Fibroblast of upper back skin (primary cell): Measurements from ENCODE around the gene SORCS3.
"Not testable (repeated sequence)": the region's sequence is repeated elsewhere in the genome, so short reads cannot be mapped to it uniquely, and the experiment has no call there.

Source experiments
- DNase-seq: peaks from one replicate; pipeline ENCODE4 v3.0.0-alpha.2; 2013

Gene SORCS3

GRCh38 chr10:104690959-104691358, 49.9 kb downstream of the SORCS3 start:
- DNase-seq: no peak

DNA sequence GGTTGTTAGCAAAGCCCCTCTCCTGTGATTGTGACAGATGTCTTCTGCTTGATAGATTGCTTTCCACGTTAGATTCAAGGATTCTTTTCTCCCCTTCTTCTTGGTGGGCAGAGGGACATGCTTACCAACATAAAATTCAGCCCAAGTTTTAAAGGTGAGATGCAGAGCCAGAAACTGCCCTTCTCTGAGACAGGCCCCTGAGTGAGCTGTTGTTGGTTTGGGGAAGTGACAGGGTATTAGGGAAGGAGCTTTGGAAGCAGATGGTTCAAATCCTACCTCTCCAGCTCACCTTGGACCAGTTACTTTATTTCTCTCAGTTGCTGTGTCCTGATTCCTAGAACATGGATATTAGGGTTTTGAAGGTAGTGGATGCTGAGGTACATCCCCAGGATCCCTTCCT, 53.0 kb downstream of the SORCS3 start:
- no peak for DNase-seq

GRCh38 chr10:104703262-104703661, 62.2 kb downstream of the SORCS3 start:
- DNase-seq: not testable (repeated sequence)

DNA sequence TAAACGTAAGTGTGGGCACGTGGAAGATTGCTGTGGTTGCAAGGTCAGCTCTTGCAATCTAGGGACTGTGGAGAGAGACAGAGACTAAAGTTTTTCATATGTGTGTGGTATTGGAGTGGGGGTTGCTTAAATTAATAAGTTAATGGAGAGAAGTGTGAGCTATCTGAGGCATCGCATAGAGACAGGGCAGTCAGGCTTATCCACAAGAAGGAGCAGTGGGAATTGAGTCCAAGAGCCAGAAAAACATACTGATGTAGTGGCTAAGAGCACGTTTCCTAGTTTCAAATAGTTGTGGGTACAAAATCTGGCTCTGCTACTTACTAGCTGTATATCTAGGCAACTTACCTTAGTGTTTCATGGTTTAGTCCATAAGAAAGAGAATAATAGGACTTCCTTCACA, 65.8 kb downstream of the SORCS3 start:
- DNase-seq: no peak

DNA sequence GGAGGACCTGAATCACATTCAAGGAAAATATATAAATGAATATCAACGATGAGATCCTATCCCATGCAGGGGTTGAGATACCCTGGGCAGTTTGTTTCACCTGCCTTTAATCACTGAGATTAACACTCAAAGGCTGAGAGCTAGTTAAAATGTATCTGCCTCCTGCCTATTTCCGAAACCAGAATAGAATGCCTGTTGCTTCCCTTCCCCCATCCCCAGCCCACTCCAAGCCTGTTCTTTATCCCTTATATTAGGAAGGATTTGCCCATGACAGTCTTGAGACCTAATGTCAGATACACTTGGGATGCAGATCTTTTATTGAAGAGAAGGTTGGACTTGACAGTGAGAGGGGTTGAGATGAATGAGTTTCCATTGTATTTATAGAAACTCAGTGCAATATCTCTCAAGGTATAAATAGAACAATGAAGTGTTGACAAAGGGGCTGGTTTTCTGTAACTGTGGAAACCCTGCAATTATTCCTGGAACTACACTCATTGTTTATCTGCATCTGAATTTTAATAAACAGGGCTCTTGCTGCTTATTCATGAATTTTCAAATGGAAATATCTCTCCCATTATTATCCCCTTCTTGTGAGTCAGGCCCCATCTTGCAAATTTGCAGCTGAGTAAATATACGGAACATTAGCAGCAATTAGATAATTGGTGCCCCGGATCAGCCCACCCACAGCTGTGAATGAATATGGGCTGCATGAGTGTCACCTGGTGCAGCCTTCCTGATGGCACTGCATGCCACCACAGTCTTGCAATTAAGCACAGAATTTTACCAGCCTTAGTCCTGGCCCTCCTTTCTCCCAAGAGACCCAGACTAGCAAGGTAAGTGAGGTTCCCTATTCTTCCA, 66.7 kb downstream of the SORCS3 start:
- no peak for DNase-seq

GRCh38 chr10:104711302-104711721, 70.2 kb downstream of the SORCS3 start:
- DNase-seq: no peak

DNA sequence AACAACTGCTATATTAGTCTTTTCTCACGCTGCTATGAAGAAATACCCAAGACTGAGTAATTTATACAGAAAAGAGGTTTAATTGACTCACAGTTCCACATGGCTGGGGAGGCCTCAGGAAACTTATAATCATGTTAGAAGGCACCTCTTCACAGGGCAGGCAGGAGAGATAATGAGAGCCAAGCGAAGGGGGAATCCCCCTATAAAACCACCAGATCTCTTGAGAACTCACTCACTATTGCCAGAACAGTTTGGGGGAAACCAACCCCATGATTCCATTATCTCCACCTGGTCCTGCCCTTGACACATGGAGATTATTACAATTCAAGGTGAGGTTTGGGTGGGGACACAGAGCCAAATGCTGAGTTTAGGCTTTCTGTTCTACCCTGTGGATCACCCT, 89.5 kb downstream of the SORCS3 start:
- not testable (repeated sequence) for DNase-seq

- no peak for DNase-seq
Observed at GRCh38 chr10:104731192-104731591, 90.1 kb downstream of the SORCS3 start.

GRCh38 chr10:104732222-104732621, 91.1 kb downstream of the SORCS3 start:
- no peak for DNase-seq

GRCh38 chr10:104734433-104734832, 93.3 kb downstream of the SORCS3 start:
- no peak for DNase-seq

DNA sequence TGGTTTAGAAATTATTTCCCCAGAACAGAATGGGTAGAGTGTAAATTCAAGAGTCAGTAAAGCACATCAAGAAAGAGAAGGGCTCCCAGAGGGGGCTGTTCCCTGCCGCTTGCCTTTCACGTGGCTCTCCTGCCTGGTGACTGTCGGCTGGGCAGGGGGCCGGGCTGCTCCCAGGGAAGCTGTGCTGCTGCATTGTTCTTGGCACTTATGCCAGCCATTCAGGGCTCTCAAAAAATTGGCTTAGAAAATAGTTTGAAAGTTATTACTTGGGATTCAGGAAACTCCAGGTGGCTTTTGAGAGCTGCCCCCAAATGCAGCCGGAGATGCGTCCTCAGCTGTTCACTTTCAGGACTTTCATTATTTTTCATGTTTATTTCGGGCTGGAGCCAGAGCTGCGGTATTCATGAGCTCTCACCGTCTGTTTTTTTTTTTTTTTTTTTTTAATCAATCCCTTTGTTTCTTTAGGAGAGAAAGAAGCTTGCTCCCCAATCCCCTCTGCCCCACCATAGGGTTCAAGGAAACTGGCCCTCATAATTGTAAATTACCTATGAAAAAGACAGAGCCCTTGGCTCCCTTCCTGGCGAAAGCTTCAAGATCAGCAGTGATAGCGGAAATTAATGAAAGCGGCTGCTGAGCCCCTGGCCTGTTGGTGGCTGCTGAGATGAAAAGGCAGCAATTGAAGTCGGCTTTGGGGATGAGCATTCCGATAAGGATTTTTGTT, 94.1 kb downstream of the SORCS3 start:
- DNase-seq: no peak

GRCh38 chr10:104735757-104736391, 94.8 kb downstream of the SORCS3 start:
- no peak for DNase-seq

DNA sequence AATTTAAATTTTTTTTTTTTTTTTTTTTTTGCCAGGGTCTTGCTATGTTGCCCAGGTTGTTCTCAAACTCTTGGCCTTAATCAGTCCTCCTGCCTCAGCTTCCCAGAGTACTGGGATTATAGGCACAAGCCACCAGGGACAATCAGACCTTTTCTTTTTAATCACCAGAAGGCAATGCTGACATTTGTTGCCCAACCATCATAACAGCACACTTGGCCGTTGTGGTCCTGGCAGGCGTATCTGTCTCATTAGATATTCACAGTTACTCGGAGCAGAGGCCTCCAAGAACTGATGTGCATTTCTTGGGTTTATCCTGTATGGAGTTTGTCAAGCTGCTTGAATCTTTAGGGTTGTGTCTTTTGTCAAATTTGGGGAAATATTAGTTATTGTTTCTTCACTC, 100.0 kb downstream of the SORCS3 start:
- DNase-seq: no peak

DNA sequence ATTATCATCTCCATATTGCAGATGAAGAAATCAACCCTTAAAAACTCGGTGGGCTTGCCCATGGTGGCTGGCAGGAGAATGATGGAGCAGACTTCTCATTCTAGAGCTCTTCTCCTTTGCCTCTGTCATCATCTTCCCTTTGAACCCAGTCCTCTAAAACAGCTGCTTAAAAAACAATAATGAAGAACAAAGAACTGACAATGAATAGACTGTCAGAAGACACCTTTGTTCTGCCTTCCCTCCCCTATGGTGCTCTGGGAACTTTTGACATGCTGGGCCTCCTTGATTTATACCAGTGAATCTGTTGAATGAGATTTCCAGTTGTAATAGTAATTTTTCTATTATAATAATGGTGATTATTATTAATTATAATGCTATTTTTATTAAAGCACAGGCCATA, 103.0 kb downstream of the SORCS3 start:
- no peak for DNase-seq

DNA sequence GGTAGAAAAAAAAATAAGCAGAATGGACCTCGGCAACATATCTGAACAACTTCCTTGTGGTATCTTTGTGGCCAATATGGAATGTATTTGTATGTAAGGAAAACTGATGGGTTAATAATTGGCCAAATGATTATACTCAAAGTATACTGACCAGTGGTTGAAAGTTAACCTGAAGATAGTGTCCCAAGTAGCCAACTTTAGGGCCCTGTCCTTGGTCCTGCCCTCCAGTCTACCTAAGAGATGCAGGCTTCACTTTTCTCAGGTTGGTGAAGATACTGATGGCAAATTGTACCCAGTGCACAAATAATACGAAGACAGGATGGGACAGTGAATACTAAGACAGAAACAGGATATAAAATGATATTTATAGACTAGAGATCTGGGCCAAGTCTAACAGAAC, 109.2 kb downstream of the SORCS3 start:
- DNase-seq: no peak

DNA sequence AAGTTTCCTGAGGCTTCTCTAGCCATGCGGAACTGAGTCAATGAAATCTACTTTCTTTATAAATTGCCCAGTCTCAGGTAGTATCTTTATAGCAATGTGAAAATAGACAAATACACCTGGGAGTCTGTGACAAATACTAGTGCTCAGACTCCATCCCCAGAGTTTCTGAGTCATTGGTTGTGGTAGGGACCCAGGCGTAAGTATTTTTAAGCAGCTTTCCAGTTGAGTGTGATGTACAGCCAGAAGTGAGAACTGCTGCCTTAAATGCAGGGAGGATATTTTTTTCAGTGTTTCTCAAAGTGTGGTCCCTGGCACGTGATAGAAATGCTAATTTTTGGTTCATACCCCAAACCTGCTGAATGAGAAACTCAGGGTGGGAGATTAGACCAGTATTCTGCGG, 121.7 kb downstream of the SORCS3 start:
- no peak for DNase-seq

- DNase-seq: peak; percentile 32
Observed at GRCh38 chr10:104766341-104766740, 125.3 kb downstream of the SORCS3 start.

GRCh38 chr10:104767282-104767681, 126.2 kb downstream of the SORCS3 start:
- no peak for DNase-seq

GRCh38 chr10:104767745-104768144, 126.7 kb downstream of the SORCS3 start:
- DNase-seq: no peak

DNA sequence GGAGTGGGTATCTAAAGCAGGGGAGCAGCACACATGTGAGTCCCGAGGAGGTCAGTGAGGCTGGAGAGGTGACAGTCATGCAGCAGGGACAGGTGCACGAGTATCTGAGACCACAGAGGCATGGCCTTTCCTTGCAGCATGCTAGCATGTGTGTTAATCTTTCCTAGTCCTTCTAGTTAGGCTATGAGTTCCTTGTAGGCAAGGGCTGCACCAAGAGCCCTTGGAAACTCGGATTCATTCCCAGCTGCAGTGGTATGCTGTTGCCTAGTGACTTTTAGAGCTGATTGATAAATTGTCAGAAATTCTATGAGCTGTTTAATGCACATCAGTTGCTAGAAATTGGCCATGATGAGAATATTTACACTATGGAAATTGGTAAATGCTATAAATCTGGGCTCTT, 132.0 kb downstream of the SORCS3 start:
- no peak for DNase-seq

- DNase-seq: no peak
Observed at GRCh38 chr10:104774234-104774633, 133.1 kb downstream of the SORCS3 start.

GRCh38 chr10:104777086-104777799, 136.2 kb downstream of the SORCS3 start:
- DNase-seq: no peak

GRCh38 chr10:104778371-104778770, 137.3 kb downstream of the SORCS3 start:
- no peak for DNase-seq
